ENCODE data around the gene PRKAA2.
"Not testable (repeated sequence)": the region's sequence is repeated elsewhere in the genome, so short reads cannot be mapped to it uniquely, and the experiment has no call there.

The PRKAA2 gene

DNA sequence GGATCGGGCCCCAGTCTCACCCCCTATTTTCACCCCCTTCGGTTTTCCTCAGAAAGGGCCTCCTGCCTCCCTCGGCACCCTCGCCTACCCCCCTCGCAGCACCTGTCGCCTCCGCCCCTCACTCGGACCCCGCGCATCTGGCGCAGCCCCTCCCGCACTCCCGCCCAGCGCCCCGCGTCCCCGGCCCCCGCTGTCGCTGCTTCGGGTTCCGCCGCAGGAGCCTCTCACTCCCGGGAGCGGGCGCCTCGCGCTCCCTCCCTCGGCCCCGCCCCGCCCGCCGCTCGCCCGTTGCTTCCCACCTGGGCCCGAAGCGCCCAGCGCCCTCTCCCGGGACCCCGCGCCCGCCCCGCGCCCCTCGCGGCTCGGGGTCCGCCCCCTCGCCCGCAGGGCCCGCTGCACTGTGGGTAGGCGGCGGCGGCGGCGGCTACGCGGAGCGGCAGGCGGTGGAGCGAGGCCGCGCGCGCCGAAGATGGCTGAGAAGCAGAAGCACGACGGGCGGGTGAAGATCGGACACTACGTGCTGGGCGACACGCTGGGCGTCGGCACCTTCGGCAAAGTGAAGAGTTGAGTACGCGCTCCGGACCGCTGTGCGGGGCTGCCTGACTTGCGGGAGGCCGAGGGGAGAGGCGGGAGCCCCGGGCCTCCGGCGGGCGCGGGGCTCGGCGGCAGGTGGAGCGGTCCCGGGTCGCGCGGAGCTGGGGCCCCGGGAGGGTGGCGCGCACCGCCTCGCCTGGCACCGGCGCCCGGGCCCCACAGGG, at the start of gene PRKAA2:
Gene PRKAA2 (plus strand): TSS at position 396 of the 758 bp plus-strand sequence. CDS start 74 bp downstream, at position 470.
- Histone ChIP-seq H3K27me3 (replicated peaks) (no peaks in the 10 kb centered on the region), H3K27ac (peak within 1 kb of the TSS; percentile 25), H3K36me3 (replicated peaks) (no peaks in the 10 kb centered on the region), H3K4me3 (ENCODE audit: low read depth, low read length) (peak within 1 kb of the TSS; percentile 66)
- TF ChIP-seq CTCF (IDR thresholded peaks at IDR 0.05; ENCODE audit: low read depth, low read length, missing control alignments): no peak
- in situ Hi-C loops (cut with HindIII; ENCODE audit: low pct_ligation_motif_present, low sequenced_read_pairs): no loop called here
- DNase-seq: no peak

- in situ Hi-C loops (cut with HindIII; ENCODE audit: low pct_ligation_motif_present, low sequenced_read_pairs); H3K36me3 ChIP-seq (replicated peaks); H3K27ac ChIP-seq; H3K27me3 ChIP-seq (replicated peaks); H3K4me3 ChIP-seq (ENCODE audit: low read depth, low read length); DNase-seq: not testable (repeated sequence)
Observed at GRCh38 chr1:56595397-56596191, 49.5 kb upstream of the PRKAA2 start.

DNA sequence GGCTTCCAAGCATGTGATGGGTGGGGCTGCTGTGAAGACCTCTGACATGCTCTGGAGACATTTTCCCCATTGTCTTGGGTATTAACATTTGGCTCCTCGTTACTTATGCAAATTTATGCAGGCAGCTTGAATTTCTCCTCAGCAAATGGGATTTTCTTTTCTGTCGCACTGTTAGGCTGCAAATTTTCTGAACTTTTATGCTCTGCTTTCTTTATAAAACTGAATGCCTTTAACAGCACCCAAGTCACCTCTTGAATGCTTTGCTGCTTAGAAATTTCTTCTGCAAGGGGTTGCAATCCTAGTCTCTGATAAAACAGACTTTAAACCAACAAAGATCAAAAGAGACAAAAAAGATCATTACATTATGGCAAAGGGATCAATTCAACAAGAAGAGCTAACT, 35.0 kb upstream of the PRKAA2 start:
- H3K4me3 ChIP-seq (ENCODE audit: low read depth, low read length); H3K27me3 ChIP-seq (replicated peaks); in situ Hi-C loops (cut with HindIII; ENCODE audit: low pct_ligation_motif_present, low sequenced_read_pairs); H3K27ac ChIP-seq; DNase-seq; H3K36me3 ChIP-seq (replicated peaks): not testable (repeated sequence)

GRCh38 chr1:56610770-56611169, 34.3 kb upstream of the PRKAA2 start:
- H3K36me3 ChIP-seq (replicated peaks); DNase-seq; H3K27ac ChIP-seq; H3K27me3 ChIP-seq (replicated peaks); H3K4me3 ChIP-seq (ENCODE audit: low read depth, low read length); in situ Hi-C loops (cut with HindIII; ENCODE audit: low pct_ligation_motif_present, low sequenced_read_pairs): not testable (repeated sequence)

GRCh38 chr1:56617141-56617540, 28.0 kb upstream of the PRKAA2 start:
- no peaks in the 10 kb centered on the region for H3K27me3 ChIP-seq (replicated peaks)
- DNase-seq: peak; percentile 27
- no peak overlapping the region for H3K4me3 ChIP-seq (ENCODE audit: low read depth, low read length)
- H3K36me3 ChIP-seq (replicated peaks): no peaks in the 10 kb centered on the region
- TF ChIP-seq CTCF (IDR thresholded peaks at IDR 0.05; ENCODE audit: low read depth, low read length, missing control alignments): no peak
- in situ Hi-C loops (cut with HindIII; ENCODE audit: low pct_ligation_motif_present, low sequenced_read_pairs): no loop called here
- no peak overlapping the region for H3K27ac ChIP-seq

- Histone ChIP-seq H3K4me3 (ENCODE audit: low read depth, low read length) (no peak overlapping the region), H3K27me3 (replicated peaks) (no peaks in the 10 kb centered on the region), H3K36me3 (replicated peaks) (no peaks in the 10 kb centered on the region), H3K27ac (peak overlapping the region; percentile 11)
- no peak for DNase-seq
- TF ChIP-seq CTCF (IDR thresholded peaks at IDR 0.05; ENCODE audit: low read depth, low read length, missing control alignments): no peak
- in situ Hi-C loops (cut with HindIII; ENCODE audit: low pct_ligation_motif_present, low sequenced_read_pairs): no loop called here
Observed at GRCh38 chr1:56625819-56626440, 19.2 kb upstream of the PRKAA2 start.

DNA sequence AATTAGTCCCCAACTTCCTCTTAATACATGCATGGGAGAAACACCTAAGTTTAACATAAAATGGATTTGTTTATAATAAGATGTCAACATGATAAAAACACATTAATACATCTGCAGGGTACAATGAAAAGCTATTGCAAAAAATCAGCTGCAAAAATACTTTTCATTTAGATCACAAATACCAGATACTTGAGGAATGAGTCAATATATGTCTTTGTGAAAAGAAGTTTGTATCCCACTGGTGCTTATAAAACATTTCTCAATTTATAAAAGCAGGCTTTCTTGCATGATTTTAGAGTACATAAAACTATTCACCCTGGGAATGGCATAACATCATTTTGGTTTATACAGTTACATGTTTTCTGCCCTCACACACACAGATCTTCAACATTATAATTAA, 18.6 kb upstream of the PRKAA2 start:
- in situ Hi-C loops (cut with HindIII; ENCODE audit: low pct_ligation_motif_present, low sequenced_read_pairs): no loop called here
- DNase-seq: no peak
- TF ChIP-seq CTCF (IDR thresholded peaks at IDR 0.05; ENCODE audit: low read depth, low read length, missing control alignments): no peak
- peak overlapping the region; percentile 48 for H3K27ac ChIP-seq
- H3K27me3 ChIP-seq (replicated peaks): no peaks in the 10 kb centered on the region
- no peaks in the 10 kb centered on the region for H3K36me3 ChIP-seq (replicated peaks)
- no peak overlapping the region for H3K4me3 ChIP-seq (ENCODE audit: low read depth, low read length)
